ENCODE measurements around the gene HECTD4. TPM values are rescaled to one million over a fixed set of nuclear protein-coding genes. Genes with fewer than 3 reads are reported as not detected.

The HECTD4 gene
- total and polyA plus RNA-seq, 11 donors, result 6.3 to 30.7 (median 23.1) TPM

DNA sequence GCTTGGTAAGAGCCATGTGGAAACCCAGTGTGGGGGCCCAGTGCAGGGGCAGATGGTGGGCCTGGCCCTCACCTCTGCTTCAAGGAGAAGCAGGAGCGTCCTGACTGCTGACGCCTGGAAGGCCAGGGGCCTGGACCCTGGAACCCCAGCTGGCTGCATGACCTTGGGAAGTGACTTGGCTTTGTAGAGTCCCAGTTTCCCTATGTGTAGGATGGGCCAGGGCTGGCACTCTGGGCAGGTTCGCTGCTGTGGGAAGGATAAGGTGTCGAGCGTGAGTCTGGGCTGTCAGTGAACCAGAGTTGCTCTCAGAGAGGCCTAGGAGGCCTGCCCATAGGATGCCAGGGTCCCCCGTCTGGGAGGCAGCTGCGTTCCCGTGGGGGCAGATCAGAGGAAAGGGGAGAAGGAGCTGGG is 213.7 kb downstream of the HECTD4 start:
- ATAC-seq (no peak), DNase-seq (no peak)
- WGBS, 4 donors, result 91 to 100% (median 94%) methylated on average over 2 to 8 of the region's 8 CpGs
- Histone ChIP-seq H3K4me3 (no peak overlapping the region), H3K36me3 (peaks cover 0 to 69% (median 50%) of the 10 kb centered on the region in 9 donors), H3K27ac (no peak overlapping the region), H3K4me1 (no peaks in the 10 kb centered on the region), H3K9me3 (no peaks in the 10 kb centered on the region), H3K27me3 (no peaks in the 10 kb centered on the region)
- intact Hi-C loops (cut with DNase I), result no loop called here
- TF ChIP-seq, protein P1, sequence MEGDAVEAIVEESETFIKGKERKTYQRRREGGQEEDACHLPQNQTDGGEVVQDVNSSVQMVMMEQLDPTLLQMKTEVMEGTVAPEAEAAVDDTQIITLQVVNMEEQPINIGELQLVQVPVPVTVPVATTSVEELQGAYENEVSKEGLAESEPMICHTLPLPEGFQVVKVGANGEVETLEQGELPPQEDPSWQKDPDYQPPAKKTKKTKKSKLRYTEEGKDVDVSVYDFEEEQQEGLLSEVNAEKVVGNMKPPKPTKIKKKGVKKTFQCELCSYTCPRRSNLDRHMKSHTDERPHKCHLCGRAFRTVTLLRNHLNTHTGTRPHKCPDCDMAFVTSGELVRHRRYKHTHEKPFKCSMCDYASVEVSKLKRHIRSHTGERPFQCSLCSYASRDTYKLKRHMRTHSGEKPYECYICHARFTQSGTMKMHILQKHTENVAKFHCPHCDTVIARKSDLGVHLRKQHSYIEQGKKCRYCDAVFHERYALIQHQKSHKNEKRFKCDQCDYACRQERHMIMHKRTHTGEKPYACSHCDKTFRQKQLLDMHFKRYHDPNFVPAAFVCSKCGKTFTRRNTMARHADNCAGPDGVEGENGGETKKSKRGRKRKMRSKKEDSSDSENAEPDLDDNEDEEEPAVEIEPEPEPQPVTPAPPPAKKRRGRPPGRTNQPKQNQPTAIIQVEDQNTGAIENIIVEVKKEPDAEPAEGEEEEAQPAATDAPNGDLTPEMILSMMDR (IDR thresholded peaks at IDR 0.05), result no peak
- no peak for TF ChIP-seq POLR2A (IDR thresholded peaks at IDR 0.05)

- peak in 1 of 5 donors; percentile 27 for DNase-seq
- TF ChIP-seq POLR2A (IDR thresholded peaks at IDR 0.05), result no peak
- TF ChIP-seq, protein P1 (IDR thresholded peaks at IDR 0.05), result no peak
- no peak overlapping the region for H3K4me3 ChIP-seq
Observed at GRCh38 chr12:112167718-112168525, 214.3 kb downstream of the HECTD4 start.

DNA sequence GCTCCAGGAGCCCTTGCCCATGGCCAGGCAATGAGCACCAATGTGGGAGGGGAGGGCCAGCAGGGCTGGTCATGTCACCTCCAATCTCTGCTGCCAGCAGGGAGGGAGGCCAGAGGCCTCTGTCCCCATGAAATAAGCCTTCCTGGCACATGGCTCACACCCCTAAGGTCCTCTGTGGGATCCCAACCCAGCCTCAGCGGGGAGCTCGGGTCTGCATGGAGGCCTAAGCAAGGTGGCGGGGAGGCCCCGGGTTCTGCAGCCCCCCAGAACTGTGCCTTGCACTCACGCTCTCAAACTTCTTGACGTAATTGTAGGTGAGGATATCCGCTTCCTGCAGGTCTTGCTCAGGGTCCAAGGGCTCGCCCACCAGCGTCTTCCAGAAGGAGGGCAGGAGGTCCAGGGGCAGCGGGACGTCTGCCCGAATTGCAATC is 215.2 kb downstream of the HECTD4 start:
- intact Hi-C loops (cut with DNase I), result no loop called here
- no peak for TF ChIP-seq POLR2A (IDR thresholded peaks at IDR 0.05)
- TF ChIP-seq, protein P1 (IDR thresholded peaks at IDR 0.05), result no peak
- ATAC-seq (no peak), DNase-seq (peak in 1 of 5 donors; percentile 35)
- 94 to 97% (median 96%) methylated on average over 10 to 12 of the region's 12 CpGs for WGBS, 4 donors
- Histone ChIP-seq H3K4me3 (no peak overlapping the region), H3K27ac (no peak overlapping the region), H3K36me3 (peaks cover 0 to 73% (median 51%) of the 10 kb centered on the region in 9 donors), H3K4me1 (no peaks in the 10 kb centered on the region), H3K27me3 (no peaks in the 10 kb centered on the region), H3K9me3 (no peaks in the 10 kb centered on the region)

More at GRCh38 chr12:112167718-112168525, 214.3 kb downstream of the HECTD4 start:
- Histone ChIP-seq H3K36me3 (peaks cover 0 to 73% (median 51%) of the 10 kb centered on the region in 9 donors), H3K27me3 (no peaks in the 10 kb centered on the region), H3K27ac (no peak overlapping the region), H3K4me1 (no peaks in the 10 kb centered on the region), H3K9me3 (no peaks in the 10 kb centered on the region)
- 89 to 96% (median 92%) methylated on average over 16 to 32 of the region's 32 CpGs for WGBS, 4 donors
- ATAC-seq, result no peak
- intact Hi-C loops (cut with DNase I), result no loop called here
